Lung (tissue), 16 donors: ENCODE data around the gene DHX34. TPM values are rescaled to one million over a fixed set of nuclear protein-coding genes. Genes with fewer than 3 reads are reported as not detected.
"Not testable (repeated sequence)": the region's sequence is repeated elsewhere in the genome, so short reads cannot be mapped to it uniquely, and the experiment has no call there.

Source experiments
- ATAC-seq: fragments of 200-7000 bp; cut with Tn5 transposase; one replicate; pipeline ENCODE4 v1.9.1; 2020; ENCODE audit warnings: moderate number of reproducible peaks; ENCODE audit not compliant: insufficient read depth, low FRiP score
- DNase-seq, 3 donors: peaks; one replicate each; pipeline ENCODE4 v3.0.0-alpha.2; 2013 to 2017
- H3K27ac ChIP-seq, 2 donors: one replicate each; pipeline ENCODE4 v1.5.1; 2013; ENCODE audit warnings: mild to moderate bottlenecking in 2 of 2, moderate library complexity in 2 of 2, control low read depth in 1 of 2, inconsistent platforms in 1 of 2, low read depth in 1 of 2, low read length in 1 of 2
- H3K27me3 ChIP-seq, 3 donors: one replicate each; pipeline ENCODE4 v1.5.1; 2013; ENCODE audit warnings: low read length in 2 of 3; ENCODE audit not compliant: control insufficient read depth in 3 of 3, insufficient read depth in 3 of 3
- H3K36me3 ChIP-seq, 4 donors: one replicate each; pipeline ENCODE4 v1.5.1; 2013; ENCODE audit warnings: low read length in 4 of 4, mild to moderate bottlenecking in 1 of 4, moderate library complexity in 1 of 4; ENCODE audit not compliant: control insufficient read depth in 4 of 4, insufficient read depth in 4 of 4
- H3K4me1 ChIP-seq, 5 donors: one replicate each; pipeline ENCODE4 v1.5.1; 2013; ENCODE audit warnings: low read length in 5 of 5, mild to moderate bottlenecking in 2 of 5, moderate library complexity in 1 of 5; ENCODE audit not compliant: control insufficient read depth in 5 of 5, insufficient read depth in 5 of 5
- H3K4me3 ChIP-seq: one replicate; pipeline ENCODE4 v1.5.1; 2013; ENCODE audit warnings: mild to moderate bottlenecking, control low read depth, moderate library complexity
- H3K9ac ChIP-seq, 2 donors: one replicate each; pipeline ENCODE4 v1.5.1; 2013; ENCODE audit warnings: low read length in 2 of 2, control low read depth in 1 of 2; ENCODE audit not compliant: insufficient read depth in 1 of 2
- H3K9me3 ChIP-seq, 4 donors: one replicate each; pipeline ENCODE4 v1.5.1; 2013; ENCODE audit warnings: low read length in 3 of 4, mild to moderate bottlenecking in 1 of 4, moderate library complexity in 1 of 4; ENCODE audit not compliant: control insufficient read depth in 4 of 4, insufficient read depth in 3 of 4
- CTCF ChIP-seq: IDR thresholded peaks from 2 replicates; pipeline ENCODE4 v1.5.1; 2012; ENCODE audit warnings: mild to moderate bottlenecking; ENCODE audit errors: control extremely low read depth, extremely low read depth
- WGBS, 2 donors: extraction: QIAGEN DNeasy Blood & Tissue Kit; methylation state at CpG; one replicate each; pipeline ENCODE4 v1.1.7; 2013; 5-methylcytosine and 5-hydroxymethylcytosine counted together
- long read RNA-seq, 5 donors: transcript quantifications; one replicate each; lab custom pipeline, GENCODE V29; 2026
- polyA plus RNA-seq, 2 donors: library from polyadenylated mRNA; stranded (reverse); fragments of 200-250 nt; gene quantifications; one replicate each; pipeline ENCODE4 v1.2.1, GENCODE V29; 2013
- total RNA-seq, 2 donors: library from RNA; depleted of rRNA in 1 of 2; stranded (reverse); fragments of >200 nt in 1 of 2; gene quantifications; one replicate each; pipeline ENCODE4 v1.2.1, GENCODE V29; 2014 to 2021
- donor health status: control.
- donor health status: control.
- donor health status: Bipolar disorder and iron deficiency.
- donor health status: healthy.
- donor health status: DM: yes; HTN: yes; CAD: no.

The DHX34 gene
- total RNA-seq (10 to 100 TPM; 14.8 to 18.2 TPM), polyA plus RNA-seq (10 to 100 TPM; 13.5 to 24.2 TPM)
- long read RNA-seq, donor 1: 0 reads
- long read RNA-seq, donor 2: 0 reads
- long read RNA-seq, donor 3, partial matches to known transcripts: 7 of 7 reads
- long read RNA-seq, donor 3, other reads (novel, unspliced or antisense): 0 of 7 reads
- long read RNA-seq, donor 4, partial matches to known transcripts: 5 of 5 reads
- long read RNA-seq, donor 4, other reads (novel, unspliced or antisense): 0 of 5 reads
- long read RNA-seq, donor 5, partial matches to known transcripts: 8 of 8 reads
- long read RNA-seq, donor 5, other reads (novel, unspliced or antisense): 0 of 8 reads

- TF ChIP-seq CTCF: peak; percentile 98
Observed at GRCh38 chr19:47348819-47349795, at the start of gene DHX34. Gene DHX34, plus strand, starts transcription at chr19:47349315. Its CDS starts 3,716 bp downstream, at chr19:47353031.

GRCh38 chr19:47300867-47301266, 48.2 kb upstream of the DHX34 start:
- H3K27me3 ChIP-seq, DNase-seq, H3K9me3 ChIP-seq, ATAC-seq, H3K36me3 ChIP-seq, H3K4me1 ChIP-seq, H3K27ac ChIP-seq, H3K4me3 ChIP-seq, H3K9ac ChIP-seq: not testable (repeated sequence)
- WGBS, 2 donors: 92 to 93% methylated on average over 14 of the region's 14 CpGs

More at GRCh38 chr19:47348819-47349795, at the start of gene DHX34:
- ATAC-seq: peak; percentile 100
- WGBS, 2 donors: 3 to 4% methylated on average over 63 of the region's 63 CpGs
- H3K27ac ChIP-seq: peak within 1 kb of the TSS in 1 of 2 donors; percentile 78
- H3K9ac ChIP-seq: peak within 1 kb of the TSS; percentile 73 to 81
- peaks cover 0 to 6% (median 2%) of the 10 kb centered on the region in 5 donors for H3K4me1 ChIP-seq
- H3K36me3 ChIP-seq: peaks cover 0 to 11% (median 5%) of the 10 kb centered on the region in 4 donors
- no peaks in the 10 kb centered on the region for H3K9me3 ChIP-seq
- DNase-seq: peak; percentile 99
- H3K4me3 ChIP-seq: peak within 1 kb of the TSS; percentile 82
- H3K27me3 ChIP-seq: no peaks in the 10 kb centered on the region

GRCh38 chr19:47302249-47302648, 46.9 kb upstream of the DHX34 start:
- peaks cover 0 to 3% (median 0%) of the 10 kb centered on the region in 3 donors for H3K27me3 ChIP-seq
- H3K9ac ChIP-seq: no peak overlapping the region
- H3K4me1 ChIP-seq: no peaks in the 10 kb centered on the region
- ATAC-seq (no peak), DNase-seq (no peak)
- H3K4me3 ChIP-seq: no peak overlapping the region
- H3K9me3 ChIP-seq: no peaks in the 10 kb centered on the region
- 41 to 80% methylated on average over 10 of the region's 10 CpGs for WGBS, 2 donors
- no peaks in the 10 kb centered on the region for H3K36me3 ChIP-seq
- no peak overlapping the region for H3K27ac ChIP-seq
- no peak for TF ChIP-seq CTCF

GRCh38 chr19:47303966-47304365, 45.1 kb upstream of the DHX34 start:
- no peak overlapping the region for H3K4me3 ChIP-seq
- no peak for ATAC-seq
- TF ChIP-seq CTCF: no peak
- no peaks in the 10 kb centered on the region for H3K4me1 ChIP-seq
- no peaks in the 10 kb centered on the region for H3K9me3 ChIP-seq
- H3K27ac ChIP-seq: no peak overlapping the region
- no peaks in the 10 kb centered on the region for H3K36me3 ChIP-seq
- WGBS, 2 donors: 28 to 63% methylated on average over 6 of the region's 6 CpGs
- peaks cover 0 to 3% (median 0%) of the 10 kb centered on the region in 3 donors for H3K27me3 ChIP-seq
- DNase-seq: no peak
- no peak overlapping the region for H3K9ac ChIP-seq
